GM12873 (cell line): ENCODE measurements around the gene ZNF592.

Experiments
- TF ChIP-seq, protein P1 (sequence below): IDR thresholded peaks from 2 replicates; pipeline ENCODE4 v1.5.1; 2012; ENCODE audit warnings: low read depth, mild to moderate bottlenecking, moderate library complexity, low read length, control low read depth; ENCODE audit not compliant: insufficient read depth; ENCODE audit errors: missing control alignments

ZNF592 gene

GRCh38 chr15:84804005-84804900, 55.9 kb downstream of the ZNF592 start:
- TF ChIP-seq, protein P1, sequence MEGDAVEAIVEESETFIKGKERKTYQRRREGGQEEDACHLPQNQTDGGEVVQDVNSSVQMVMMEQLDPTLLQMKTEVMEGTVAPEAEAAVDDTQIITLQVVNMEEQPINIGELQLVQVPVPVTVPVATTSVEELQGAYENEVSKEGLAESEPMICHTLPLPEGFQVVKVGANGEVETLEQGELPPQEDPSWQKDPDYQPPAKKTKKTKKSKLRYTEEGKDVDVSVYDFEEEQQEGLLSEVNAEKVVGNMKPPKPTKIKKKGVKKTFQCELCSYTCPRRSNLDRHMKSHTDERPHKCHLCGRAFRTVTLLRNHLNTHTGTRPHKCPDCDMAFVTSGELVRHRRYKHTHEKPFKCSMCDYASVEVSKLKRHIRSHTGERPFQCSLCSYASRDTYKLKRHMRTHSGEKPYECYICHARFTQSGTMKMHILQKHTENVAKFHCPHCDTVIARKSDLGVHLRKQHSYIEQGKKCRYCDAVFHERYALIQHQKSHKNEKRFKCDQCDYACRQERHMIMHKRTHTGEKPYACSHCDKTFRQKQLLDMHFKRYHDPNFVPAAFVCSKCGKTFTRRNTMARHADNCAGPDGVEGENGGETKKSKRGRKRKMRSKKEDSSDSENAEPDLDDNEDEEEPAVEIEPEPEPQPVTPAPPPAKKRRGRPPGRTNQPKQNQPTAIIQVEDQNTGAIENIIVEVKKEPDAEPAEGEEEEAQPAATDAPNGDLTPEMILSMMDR, result no peak

- TF ChIP-seq, protein P1, result no peak
These were observed 56.8 kb downstream of the ZNF592 start for GRCh38 chr15:84805221-84805620.

- TF ChIP-seq, protein P1, result no peak
These were observed 58.8 kb downstream of the ZNF592 start for GRCh38 chr15:84807228-84807627.

DNA sequence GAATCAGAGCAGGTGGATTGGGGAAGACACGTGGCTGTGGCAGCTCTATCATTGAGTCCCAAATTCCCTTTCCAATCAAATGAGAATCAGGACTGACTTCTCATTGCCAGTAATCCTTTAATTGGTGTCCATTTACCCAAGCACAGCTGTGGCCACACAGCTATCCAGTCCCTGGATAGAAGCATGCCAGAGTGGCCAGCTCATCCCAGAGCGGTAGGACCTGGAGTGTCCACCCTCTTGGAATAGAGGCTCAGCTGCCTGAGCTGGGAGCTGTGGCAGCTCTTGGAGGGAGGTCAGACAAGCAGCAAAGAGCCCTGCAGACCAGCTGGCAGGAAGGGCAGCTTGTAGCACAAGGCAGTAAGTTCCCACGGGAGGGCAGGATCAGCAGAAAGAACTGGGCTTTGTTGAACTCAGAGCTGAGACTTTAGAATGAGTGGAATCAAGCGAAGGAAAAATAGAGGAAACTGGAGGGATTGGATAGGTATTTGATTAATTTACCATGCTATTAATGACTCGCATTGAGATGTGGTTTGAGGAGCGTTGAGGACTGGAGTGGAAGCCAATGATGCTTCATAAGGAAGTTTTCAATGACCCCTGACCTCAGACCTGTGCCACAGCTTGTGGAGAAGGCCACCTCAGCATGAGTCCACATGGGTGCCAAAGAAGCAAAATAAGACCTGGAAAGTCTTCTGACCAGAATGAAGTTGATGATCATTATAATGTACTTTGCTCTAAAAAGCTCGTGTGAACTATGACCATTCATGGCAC, 61.9 kb downstream of the ZNF592 start:
- TF ChIP-seq, protein P1, result no peak

DNA sequence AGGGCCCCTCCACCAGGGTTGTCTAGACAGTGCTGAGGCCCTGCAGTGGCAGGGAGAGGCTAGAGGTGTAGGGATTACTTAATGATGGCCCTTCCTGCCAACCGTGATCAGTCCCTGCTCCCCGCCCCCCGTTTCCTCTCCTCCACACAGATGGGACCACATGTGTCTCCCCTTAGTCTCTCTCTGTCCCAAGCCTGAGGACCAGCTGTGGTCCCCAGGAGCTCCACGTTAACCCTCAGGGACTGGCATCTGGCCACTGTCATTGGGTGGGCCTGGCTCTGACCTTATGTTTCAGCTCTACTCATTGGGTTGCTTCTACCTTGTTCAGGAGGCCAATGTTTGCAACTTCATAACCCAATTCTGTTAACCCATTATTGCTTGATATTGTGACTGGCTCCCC, 62.8 kb downstream of the ZNF592 start:
- TF ChIP-seq, protein P1, result no peak

- TF ChIP-seq, protein P1, result no peak
These were observed 63.4 kb downstream of the ZNF592 start for GRCh38 chr15:84811828-84812227.

DNA sequence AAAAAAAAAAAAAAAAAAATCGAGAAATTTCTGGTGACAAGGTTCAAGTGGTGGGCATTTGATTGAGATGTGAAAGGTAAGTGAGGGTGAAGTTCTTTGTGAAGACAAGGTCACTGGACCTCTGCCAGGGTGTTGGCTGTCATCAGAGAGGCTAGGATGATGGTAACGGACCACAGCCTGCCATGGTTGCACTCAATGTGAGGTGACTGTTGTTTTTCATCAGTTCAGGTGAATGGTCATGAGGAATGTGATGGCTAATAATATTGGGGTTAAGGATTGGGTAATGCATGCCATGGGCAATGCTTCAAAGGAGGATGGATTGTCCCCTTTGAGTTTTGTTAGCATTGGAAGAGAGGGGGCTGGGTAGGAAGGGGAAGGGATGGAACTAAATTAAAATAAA, 64.5 kb downstream of the ZNF592 start:
- TF ChIP-seq, protein P1, result no peak
